ENCODE results near the gene HTATIP2. TPM values are rescaled to one million over a fixed set of nuclear protein-coding genes. Genes with fewer than 3 reads are reported as not detected.

Gene HTATIP2
- total RNA-seq, 1 donor from 2014 or later, result 34.6 TPM

- intact Hi-C loops (cut with DNase I), result no loop called here
- Histone ChIP-seq H3K27me3 (no peaks in the 10 kb centered on the region), H3K9me3 (no peaks in the 10 kb centered on the region), H3K27ac (no peak overlapping the region), H3K4me3 (no peak overlapping the region), H3K4me1 (no peaks in the 10 kb centered on the region), H3K36me3 (no peaks in the 10 kb centered on the region)
- TF ChIP-seq CTCF (IDR thresholded peaks at IDR 0.05), result peak in 2 of 3 experiments; percentile 32 to 46
- no peak for DNase-seq (ENCODE audit: low spot score in 2 of 2)
These were observed 8.0 kb upstream of the HTATIP2 start for GRCh38 chr11:20355221-20356219.

- Histone ChIP-seq H3K4me1 (no peaks in the 10 kb centered on the region), H3K36me3 (no peaks in the 10 kb centered on the region), H3K4me3 (no peak overlapping the region), H3K9me3 (no peaks in the 10 kb centered on the region), H3K27me3 (no peaks in the 10 kb centered on the region), H3K27ac (no peak overlapping the region)
- DNase-seq (ENCODE audit: low spot score in 2 of 2), result no peak
- TF ChIP-seq CTCF (IDR thresholded peaks at IDR 0.05), result no peak
- intact Hi-C loops (cut with DNase I), result no loop called here
These were observed 6.4 kb upstream of the HTATIP2 start for GRCh38 chr11:20357150-20357549.

GRCh38 chr11:20360650-20361049, 2.9 kb upstream of the HTATIP2 start:
- no peak for DNase-seq (ENCODE audit: low spot score in 2 of 2)
- Histone ChIP-seq H3K4me1 (peaks cover 0 to 12% of the 10 kb centered on the region in 2 donors), H3K27ac (no peak overlapping the region), H3K4me3 (peak overlapping the region in 1 of 2 donors; percentile 35), H3K36me3 (no peaks in the 10 kb centered on the region), H3K27me3 (no peaks in the 10 kb centered on the region), H3K9me3 (no peaks in the 10 kb centered on the region)
- intact Hi-C loops (cut with DNase I), result loop anchor here (10.0 kb wide), 3 partner anchors 426 to 1656 kb away; no protein-coding TSS in a partner anchor
- TF ChIP-seq CTCF (IDR thresholded peaks at IDR 0.05), result no peak

- no peak for DNase-seq (ENCODE audit: low spot score in 2 of 2)
- Histone ChIP-seq H3K4me1 (peaks cover 4 to 14% of the 10 kb centered on the region in 2 donors), H3K9me3 (no peaks in the 10 kb centered on the region), H3K36me3 (no peaks in the 10 kb centered on the region), H3K4me3 (no peak overlapping the region), H3K27ac (no peak overlapping the region), H3K27me3 (no peaks in the 10 kb centered on the region)
- TF ChIP-seq CTCF (IDR thresholded peaks at IDR 0.05), result no peak
- intact Hi-C loops (cut with DNase I), result loop anchor here (10.0 kb wide), 3 partner anchors 428 to 1658 kb away; no protein-coding TSS in a partner anchor
These were observed 1.0 kb upstream of the HTATIP2 start for GRCh38 chr11:20362481-20362880.

GRCh38 chr11:20363149-20363499, 390 bp upstream of the HTATIP2 start:
- Histone ChIP-seq H3K4me1 (peaks cover 4 to 14% of the 10 kb centered on the region in 2 donors), H3K27ac (peak overlapping the region; percentile 78 to 95), H3K4me3 (peak overlapping the region; percentile 91 to 99), H3K36me3 (no peaks in the 10 kb centered on the region), H3K27me3 (no peaks in the 10 kb centered on the region), H3K9me3 (no peaks in the 10 kb centered on the region)
- intact Hi-C loops (cut with DNase I), result loop anchor here (10.0 kb wide), 3 partner anchors 428 to 1658 kb away; no protein-coding TSS in a partner anchor
- no peak for DNase-seq (ENCODE audit: low spot score in 2 of 2)
- no peak for TF ChIP-seq CTCF (IDR thresholded peaks at IDR 0.05)

All from ascending aorta (tissue), 2 donors.